ENCODE data around the gene C4orf33. TPM values are rescaled to one million over a fixed set of nuclear protein-coding genes. Genes with fewer than 3 reads are reported as not detected.
A peak's percentile ranks its signal among the peaks of the same experiment; 100 is the strongest.

C4orf33 gene
- total RNA-seq, 1 donor from 2014 or later, result 17.0 TPM

- Mint-ChIP-seq H3K9me3 (no peaks in the 10 kb centered on the region), H3K36me3 (no peaks in the 10 kb centered on the region), H3K27ac (no peak overlapping the region), H3K27me3 (ENCODE audit: insufficient read depth, low read depth) (no peaks in the 10 kb centered on the region), H3K4me3 (no peak overlapping the region), H3K4me1 (peaks cover 7% of the 10 kb centered on the region)
- Histone ChIP-seq H3K79me2 (ENCODE audit: low read depth) (no peaks in the 10 kb centered on the region), H3K4me2 (no peak overlapping the region), H3K9ac (no peak overlapping the region), H3K36me3 (no peaks in the 10 kb centered on the region), H2AFZ (replicated peaks) (no peak overlapping the region), H3F3A (ENCODE audit: low read depth) (peaks cover 4% of the 10 kb centered on the region), H4K20me1 (ENCODE audit: low read depth) (no peaks in the 10 kb centered on the region), H3K27ac (no peak overlapping the region), H3K9me3 (ENCODE audit: low read depth) (no peaks in the 10 kb centered on the region), H3K4me1 (no peaks in the 10 kb centered on the region), H3K4me3 (no peak overlapping the region), H3K27me3 (no peaks in the 10 kb centered on the region)
- no peak for DNase-seq (ENCODE audit: low spot score)
- TF ChIP-seq EZH2 (IDR thresholded peaks at IDR 0.05), result no peak
Measured at GRCh38 chr4:129140521-129140920, 44.6 kb downstream of the C4orf33 start.

- H3K4me2 ChIP-seq, result no peak overlapping the region
- no peaks in the 10 kb centered on the region for H3K79me2 ChIP-seq (ENCODE audit: low read depth)
- Mint-ChIP-seq H3K9me3 (no peaks in the 10 kb centered on the region), H3K4me3 (no peak overlapping the region), H3K27ac (no peak overlapping the region), H3K36me3 (no peaks in the 10 kb centered on the region), H3K27me3 (ENCODE audit: insufficient read depth, low read depth) (no peaks in the 10 kb centered on the region), H3K4me1 (peaks cover 7% of the 10 kb centered on the region)
- no peak overlapping the region for H3K27ac ChIP-seq
- TF ChIP-seq CTCF (IDR thresholded peaks at IDR 0.05) (no peak), EZH2phosphoT487 (IDR thresholded peaks at IDR 0.05) (no peak), EZH2 (IDR thresholded peaks at IDR 0.05) (no peak)
- no peak for DNase-seq (ENCODE audit: low spot score)
- H2AFZ ChIP-seq (replicated peaks), result no peak overlapping the region
- no peak overlapping the region for H3K4me3 ChIP-seq
- no peak overlapping the region for H3K9ac ChIP-seq
- H3K4me1 ChIP-seq, result no peaks in the 10 kb centered on the region
- peaks cover 4% of the 10 kb centered on the region for H3F3A ChIP-seq (ENCODE audit: low read depth)
- no peaks in the 10 kb centered on the region for H3K9me3 ChIP-seq (ENCODE audit: low read depth)
- H4K20me1 ChIP-seq (ENCODE audit: low read depth), result no peaks in the 10 kb centered on the region
- H3K27me3 ChIP-seq, result no peaks in the 10 kb centered on the region
- no peaks in the 10 kb centered on the region for H3K36me3 ChIP-seq
Measured at GRCh38 chr4:129143359-129143758, 47.4 kb downstream of the C4orf33 start.

GRCh38 chr4:129144755-129145206 lies 48.8 kb downstream of the C4orf33 start:
- Histone ChIP-seq H3K9me3 (ENCODE audit: low read depth) (no peaks in the 10 kb centered on the region), H3K9ac (no peak overlapping the region), H3K4me2 (no peak overlapping the region), H3K27me3 (no peaks in the 10 kb centered on the region), H3K4me1 (no peaks in the 10 kb centered on the region), H3K36me3 (no peaks in the 10 kb centered on the region), H3F3A (ENCODE audit: low read depth) (peaks cover 4% of the 10 kb centered on the region), H3K79me2 (ENCODE audit: low read depth) (no peaks in the 10 kb centered on the region), H4K20me1 (ENCODE audit: low read depth) (no peaks in the 10 kb centered on the region), H3K4me3 (no peak overlapping the region), H3K27ac (no peak overlapping the region), H2AFZ (replicated peaks) (peak overlapping the region; percentile 42)
- no peak for TF ChIP-seq CTCF (IDR thresholded peaks at IDR 0.05)
- no peak for TF ChIP-seq EZH2phosphoT487 (IDR thresholded peaks at IDR 0.05)
- no peak for TF ChIP-seq EZH2 (IDR thresholded peaks at IDR 0.05)
- no peak for DNase-seq (ENCODE audit: low spot score)
- H3K4me3 Mint-ChIP-seq, result no peak overlapping the region
- no peaks in the 10 kb centered on the region for H3K36me3 Mint-ChIP-seq
- H3K9me3 Mint-ChIP-seq, result no peaks in the 10 kb centered on the region
- no peaks in the 10 kb centered on the region for H3K27me3 Mint-ChIP-seq (ENCODE audit: insufficient read depth, low read depth)
- no peaks in the 10 kb centered on the region for H3K4me1 Mint-ChIP-seq
- H3K27ac Mint-ChIP-seq, result no peak overlapping the region

- H3K9ac ChIP-seq, result no peak overlapping the region
- Mint-ChIP-seq H3K36me3 (no peaks in the 10 kb centered on the region), H3K9me3 (no peaks in the 10 kb centered on the region), H3K27me3 (ENCODE audit: insufficient read depth, low read depth) (no peaks in the 10 kb centered on the region), H3K4me1 (no peaks in the 10 kb centered on the region), H3K27ac (no peak overlapping the region), H3K4me3 (no peak overlapping the region)
- no peaks in the 10 kb centered on the region for H3K36me3 ChIP-seq
- peak overlapping the region; percentile 42 for H2AFZ ChIP-seq (replicated peaks)
- H3F3A ChIP-seq (ENCODE audit: low read depth), result peaks cover 4% of the 10 kb centered on the region
- H3K27ac ChIP-seq, result no peak overlapping the region
- H3K79me2 ChIP-seq (ENCODE audit: low read depth), result no peaks in the 10 kb centered on the region
- H3K9me3 ChIP-seq (ENCODE audit: low read depth), result no peaks in the 10 kb centered on the region
- no peak for DNase-seq (ENCODE audit: low spot score)
- TF ChIP-seq CTCF (IDR thresholded peaks at IDR 0.05) (no peak), EZH2 (IDR thresholded peaks at IDR 0.05) (no peak), EZH2phosphoT487 (IDR thresholded peaks at IDR 0.05) (no peak)
- no peaks in the 10 kb centered on the region for H4K20me1 ChIP-seq (ENCODE audit: low read depth)
- no peak overlapping the region for H3K4me2 ChIP-seq
- H3K27me3 ChIP-seq, result no peaks in the 10 kb centered on the region
- no peaks in the 10 kb centered on the region for H3K4me1 ChIP-seq
- no peak overlapping the region for H3K4me3 ChIP-seq
Measured at GRCh38 chr4:129145222-129145730, 49.3 kb downstream of the C4orf33 start.

Measured in neural progenitor cell (in vitro differentiated cells).